ENCODE measurements around the gene GABBR2.

GRCh38 chr9:98576859-98577258, 131.9 kb downstream of the GABBR2 start:
- TF ChIP-seq CTCF (IDR thresholded peaks at IDR 0.05): no peak
- no peak for TF ChIP-seq POLR2AphosphoS5 (IDR thresholded peaks at IDR 0.05; ENCODE audit: low read depth, low read length)
- no peak for TF ChIP-seq YY1 (IDR thresholded peaks at IDR 0.05; ENCODE audit: low read depth)
- TF ChIP-seq EZH2phosphoT487 (IDR thresholded peaks at IDR 0.05; ENCODE audit: borderline replicate concordance, low read depth): no peak
- no peak for TF ChIP-seq RCOR1 (IDR thresholded peaks at IDR 0.05; ENCODE audit: low read length)
- no peak for TF ChIP-seq TAF1 (IDR thresholded peaks at IDR 0.05; ENCODE audit: borderline replicate concordance, low read depth, low read length)
- no peak for TF ChIP-seq FOXM1 (IDR thresholded peaks at IDR 0.05; ENCODE audit: low read depth)
- TF ChIP-seq PBX3 (IDR thresholded peaks at IDR 0.05): no peak
- TF ChIP-seq TCF12 (IDR thresholded peaks at IDR 0.05): no peak
- no peak for TF ChIP-seq NRF1 (IDR thresholded peaks at IDR 0.05; ENCODE audit: low read depth, low read length)
- TF ChIP-seq FOXJ3 (CRISPR knock-in tag; IDR thresholded peaks at IDR 0.05): no peak
